Neuron (in vitro differentiated cells): ENCODE results near the gene PCNT.
A peak's percentile ranks its signal among the peaks of the same experiment; 100 is the strongest.
"Not testable (repeated sequence)": the region's sequence is repeated elsewhere in the genome, so short reads cannot be mapped to it uniquely, and the experiment has no call there.

Experiments
- H2AFZ ChIP-seq: one replicate; pipeline ENCODE4 v1.6.1; 2013; ENCODE audit warnings: low read depth, mild to moderate bottlenecking, inconsistent platforms, low read length, moderate library complexity
- H3K27me3 ChIP-seq: one replicate; pipeline ENCODE4 v1.6.1; 2013; ENCODE audit warnings: low read length; ENCODE audit not compliant: insufficient read depth
- H3K36me3 ChIP-seq: one replicate; pipeline ENCODE4 v1.6.1; 2013; ENCODE audit warnings: low read length; ENCODE audit not compliant: insufficient read depth
- H3K4me1 ChIP-seq: one replicate; pipeline ENCODE4 v1.6.1; 2013; ENCODE audit warnings: low read length; ENCODE audit not compliant: insufficient read depth
- H3K4me3 ChIP-seq: 2 replicates; pipeline ENCODE4 v1.5.1; 2013; ENCODE audit warnings: mild to moderate bottlenecking, low read length, moderate library complexity
- H3K9me3 ChIP-seq: one replicate; pipeline ENCODE4 v1.6.1; 2013; ENCODE audit warnings: low read length

PCNT gene

DNA sequence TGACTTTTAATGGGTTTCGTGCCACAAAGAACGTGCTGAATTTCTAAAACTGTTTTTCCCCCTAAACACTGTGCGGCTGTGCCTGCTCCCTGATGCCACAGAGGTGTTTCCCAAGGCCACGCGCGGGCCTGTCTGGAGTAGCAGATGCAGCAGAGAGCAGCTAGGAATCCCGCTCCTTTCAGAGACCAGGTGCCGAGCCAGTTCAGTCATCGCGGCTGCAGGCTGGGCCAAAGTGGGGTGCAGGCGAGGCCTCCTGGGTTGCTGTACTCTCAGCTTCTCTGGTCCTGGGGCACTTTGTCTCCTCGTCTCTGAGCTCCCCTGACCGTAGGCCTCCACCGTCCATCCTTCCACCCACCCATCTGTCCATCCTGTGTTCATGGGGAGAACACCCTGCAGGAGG is 117.4 kb downstream of the PCNT start:
- Histone ChIP-seq H3K4me3 (no peak overlapping the region), H3K36me3 (peaks cover 79% of the 10 kb centered on the region), H3K4me1 (peaks cover 6% of the 10 kb centered on the region), H2AFZ (no peak overlapping the region), H3K9me3 (no peaks in the 10 kb centered on the region), H3K27me3 (no peaks in the 10 kb centered on the region)

DNA sequence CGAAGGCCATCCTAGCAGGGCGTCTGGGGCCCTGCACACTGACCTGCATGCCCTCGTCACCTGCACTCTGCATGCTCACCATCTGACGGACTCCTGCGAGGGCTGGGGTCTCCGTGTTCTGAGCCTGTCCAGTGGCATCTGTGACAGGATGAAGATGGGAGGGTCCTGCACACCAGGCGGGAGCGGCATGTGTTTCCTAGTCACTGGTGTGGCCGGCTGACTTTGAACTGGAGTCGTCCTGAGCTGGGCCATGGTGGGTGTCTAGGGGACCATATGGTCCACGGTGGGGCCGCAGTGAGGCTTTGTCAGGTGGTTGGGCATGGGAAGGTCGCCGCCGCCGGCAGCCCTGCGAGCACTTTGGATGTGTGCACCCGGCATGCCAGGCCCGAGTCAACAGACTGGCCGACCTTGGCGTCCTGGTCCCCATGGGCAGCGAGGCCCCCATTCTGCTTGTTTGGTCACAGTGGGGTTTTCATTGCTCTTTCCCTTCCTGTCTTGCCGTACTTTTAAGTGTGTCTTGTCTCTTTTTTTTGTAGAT is 118.1 kb downstream of the PCNT start:
- Histone ChIP-seq H3K4me1 (peaks cover 3% of the 10 kb centered on the region), H2AFZ (no peak overlapping the region), H3K36me3 (peaks cover 85% of the 10 kb centered on the region), H3K4me3 (no peak overlapping the region), H3K27me3 (no peaks in the 10 kb centered on the region), H3K9me3 (peaks cover under 1% of the 10 kb centered on the region)

DNA sequence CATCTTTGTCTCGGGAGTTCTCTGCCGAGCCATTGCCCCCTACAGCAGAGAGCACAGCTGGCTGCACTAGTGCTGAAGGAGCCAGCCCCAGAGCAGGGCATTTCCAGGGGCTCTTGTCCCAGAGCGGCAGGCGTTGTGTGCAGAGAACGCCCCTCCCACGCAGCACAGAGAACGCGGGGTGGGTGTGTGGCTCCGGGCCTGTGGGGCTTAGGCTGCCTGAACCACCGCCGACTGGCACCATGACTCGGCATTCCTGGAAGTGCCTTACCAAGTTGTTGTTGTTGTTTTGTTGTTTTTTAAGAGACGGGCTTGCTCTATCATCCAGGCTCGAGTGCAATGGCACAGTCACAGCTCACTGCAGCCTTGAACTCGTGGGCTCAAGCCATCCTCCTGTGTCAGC is 119.0 kb downstream of the PCNT start:
- H2AFZ ChIP-seq = no peak overlapping the region
- no peak overlapping the region for H3K4me3 ChIP-seq
- no peaks in the 10 kb centered on the region for H3K27me3 ChIP-seq
- no peaks in the 10 kb centered on the region for H3K4me1 ChIP-seq
- H3K9me3 ChIP-seq = peaks cover 3% of the 10 kb centered on the region
- peaks cover 77% of the 10 kb centered on the region for H3K36me3 ChIP-seq

DNA sequence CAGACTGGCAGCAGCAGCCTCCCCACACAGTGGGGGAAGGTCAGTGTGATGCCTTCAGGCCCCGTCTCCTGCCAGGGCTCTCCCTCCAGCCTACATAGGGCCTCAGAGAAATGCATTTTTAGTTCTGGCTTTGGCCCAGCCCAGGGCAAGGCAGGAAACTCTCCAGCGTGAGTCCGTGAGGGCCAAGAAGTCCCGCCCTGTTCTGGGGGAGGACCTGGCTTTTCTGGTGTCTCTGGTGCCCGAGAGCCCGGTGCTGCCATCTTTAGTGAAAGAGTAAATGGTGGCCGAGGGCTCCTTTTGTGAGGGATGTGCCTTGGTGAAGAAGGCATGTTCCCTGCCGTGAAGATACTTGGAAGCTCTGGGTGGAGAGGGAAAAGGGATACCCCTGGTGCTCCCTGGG is 120.0 kb downstream of the PCNT start:
- H3K36me3 ChIP-seq = peaks cover 72% of the 10 kb centered on the region
- H3K4me1 ChIP-seq = no peaks in the 10 kb centered on the region
- H2AFZ ChIP-seq = no peak overlapping the region
- no peak overlapping the region for H3K4me3 ChIP-seq
- H3K27me3 ChIP-seq = no peaks in the 10 kb centered on the region
- peaks cover 5% of the 10 kb centered on the region for H3K9me3 ChIP-seq

DNA sequence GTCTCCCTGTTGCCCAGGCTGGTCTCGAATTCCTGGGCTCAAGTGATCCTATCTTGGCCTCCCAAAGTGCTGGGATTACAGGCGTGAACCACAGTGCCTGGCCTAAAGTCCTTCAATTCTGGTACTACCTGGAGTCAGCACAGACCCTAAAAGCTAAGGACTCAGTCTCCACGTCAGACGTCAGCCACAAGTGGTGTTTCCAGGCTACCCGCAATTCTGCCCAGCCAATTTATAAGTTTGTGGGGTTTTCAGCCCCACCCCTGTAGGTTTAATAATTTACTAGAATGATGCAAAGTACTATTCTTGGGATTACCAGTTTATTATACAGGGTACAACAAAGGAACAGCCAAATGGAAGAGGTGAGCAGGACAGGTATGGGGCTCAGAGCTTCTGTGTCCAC is 124.2 kb downstream of the PCNT start:
- H3K27me3 ChIP-seq = no peaks in the 10 kb centered on the region
- H2AFZ ChIP-seq = no peak overlapping the region
- H3K4me1 ChIP-seq = no peaks in the 10 kb centered on the region
- H3K36me3 ChIP-seq = peaks cover 32% of the 10 kb centered on the region
- H3K9me3 ChIP-seq = peaks cover 9% of the 10 kb centered on the region
- H3K4me3 ChIP-seq = no peak overlapping the region

DNA sequence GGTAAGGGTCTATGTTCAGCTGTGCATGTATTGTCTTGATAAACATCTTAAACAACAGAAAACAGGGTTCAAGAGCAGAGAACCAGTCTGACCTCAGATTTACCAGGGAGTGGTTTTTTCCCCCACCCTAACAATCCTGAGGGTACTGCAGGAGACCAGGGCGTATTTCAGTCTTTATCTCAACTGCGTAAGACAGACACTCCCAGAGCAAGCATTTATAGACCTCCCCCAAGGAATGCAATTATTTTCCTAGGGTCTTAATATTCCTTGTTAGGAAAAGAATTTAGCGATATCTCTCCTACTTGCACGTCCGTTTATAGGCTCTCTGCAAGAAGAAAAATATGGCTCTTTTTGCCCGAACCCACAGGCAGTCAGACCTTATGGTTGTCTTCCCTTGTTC is 124.9 kb downstream of the PCNT start:
- not testable (repeated sequence) for H3K27me3 ChIP-seq, H2AFZ ChIP-seq, H3K4me1 ChIP-seq, H3K4me3 ChIP-seq, H3K9me3 ChIP-seq
- H3K36me3 ChIP-seq = peaks cover 25% of the 10 kb centered on the region

DNA sequence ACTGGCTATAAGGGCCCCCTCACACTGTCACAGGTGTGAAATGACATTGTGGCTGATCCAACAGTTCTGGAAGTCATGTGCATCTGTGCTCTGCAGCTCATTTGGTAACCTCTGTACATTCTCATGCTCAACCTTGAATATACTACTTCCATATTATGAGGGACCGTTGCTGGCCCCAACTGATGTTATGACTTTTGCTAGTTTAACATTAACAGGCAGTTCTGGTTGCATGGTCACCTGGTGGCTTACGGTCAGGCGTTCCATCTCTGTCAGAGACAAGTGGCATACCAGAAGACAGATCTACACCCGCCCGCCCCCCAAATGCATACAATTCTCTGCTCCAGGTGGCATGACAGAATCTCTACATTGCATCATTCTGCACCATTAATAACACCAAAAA is 128.8 kb downstream of the PCNT start:
- Histone ChIP-seq H3K4me1 (peaks cover 19% of the 10 kb centered on the region), H3K4me3 (no peak overlapping the region), H3K36me3 (peaks cover 6% of the 10 kb centered on the region), H3K27me3 (no peaks in the 10 kb centered on the region), H2AFZ (no peak overlapping the region), H3K9me3 (peaks cover 7% of the 10 kb centered on the region)

DNA sequence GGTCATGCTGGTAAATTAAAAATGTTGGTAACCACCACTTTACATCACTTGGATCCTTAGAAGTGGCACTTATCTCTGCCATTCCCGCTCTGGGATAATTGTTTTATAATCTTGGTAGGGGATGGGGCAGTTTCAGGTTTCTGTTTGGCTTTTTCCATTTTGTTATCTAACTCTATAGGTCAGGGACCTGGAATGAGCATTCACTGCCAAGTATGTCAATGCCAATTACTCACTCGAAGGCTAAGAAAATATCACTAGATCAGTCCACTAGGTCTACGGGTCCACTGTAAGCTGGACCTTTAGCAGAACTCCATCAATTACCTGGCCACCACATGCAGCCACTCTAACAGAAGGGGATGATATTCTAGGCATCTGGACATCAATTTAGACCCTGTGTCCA is 130.2 kb downstream of the PCNT start:
- H3K9me3 ChIP-seq = peaks cover 4% of the 10 kb centered on the region
- no peak overlapping the region for H3K4me3 ChIP-seq

DNA sequence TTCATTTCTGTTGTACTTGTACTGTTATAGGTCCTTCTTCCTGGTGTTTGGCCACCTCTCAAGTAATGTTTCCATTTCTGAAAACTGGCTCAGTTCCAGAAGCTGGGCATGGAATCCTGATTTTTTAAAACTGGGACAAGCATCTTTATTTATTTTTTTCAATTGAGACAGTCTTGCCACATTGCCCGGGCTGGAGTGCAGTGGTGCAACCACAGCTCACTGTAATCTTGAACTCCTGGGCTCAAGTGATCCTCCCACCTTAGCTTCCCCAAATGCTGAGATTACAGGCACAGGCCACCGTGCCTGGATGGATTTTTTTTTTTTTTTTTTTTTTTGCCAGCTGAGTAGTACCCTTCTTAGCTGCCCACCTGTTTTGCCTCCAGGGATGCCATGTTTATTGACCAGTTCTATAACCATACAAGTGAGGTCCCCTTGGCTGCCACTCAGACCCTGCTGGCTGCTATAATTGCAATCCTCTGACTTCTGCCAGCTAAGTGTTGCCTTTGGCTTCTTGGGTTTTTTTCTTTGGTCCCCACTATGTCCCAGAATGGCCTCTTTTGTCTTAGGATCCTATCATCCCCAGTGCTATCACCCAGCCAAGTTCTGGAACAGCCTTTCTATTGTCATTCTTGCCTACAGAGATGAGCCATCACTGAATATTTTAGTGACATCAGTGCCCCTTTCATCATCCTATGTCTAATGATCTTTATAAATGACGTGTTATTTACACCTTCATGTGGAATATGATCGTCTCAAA is 130.9 kb downstream of the PCNT start:
- Histone ChIP-seq H3K36me3 (peaks cover 6% of the 10 kb centered on the region), H3K4me1 (peaks cover 25% of the 10 kb centered on the region), H3K9me3 (peaks cover 4% of the 10 kb centered on the region), H3K4me3 (no peak overlapping the region), H2AFZ (no peak overlapping the region), H3K27me3 (no peaks in the 10 kb centered on the region)

More for the DNA sequence above, 130.2 kb downstream of the PCNT start:
- peaks cover 6% of the 10 kb centered on the region for H3K36me3 ChIP-seq
- H3K4me1 ChIP-seq = peaks cover 21% of the 10 kb centered on the region
- no peak overlapping the region for H2AFZ ChIP-seq
- H3K27me3 ChIP-seq = no peaks in the 10 kb centered on the region

DNA sequence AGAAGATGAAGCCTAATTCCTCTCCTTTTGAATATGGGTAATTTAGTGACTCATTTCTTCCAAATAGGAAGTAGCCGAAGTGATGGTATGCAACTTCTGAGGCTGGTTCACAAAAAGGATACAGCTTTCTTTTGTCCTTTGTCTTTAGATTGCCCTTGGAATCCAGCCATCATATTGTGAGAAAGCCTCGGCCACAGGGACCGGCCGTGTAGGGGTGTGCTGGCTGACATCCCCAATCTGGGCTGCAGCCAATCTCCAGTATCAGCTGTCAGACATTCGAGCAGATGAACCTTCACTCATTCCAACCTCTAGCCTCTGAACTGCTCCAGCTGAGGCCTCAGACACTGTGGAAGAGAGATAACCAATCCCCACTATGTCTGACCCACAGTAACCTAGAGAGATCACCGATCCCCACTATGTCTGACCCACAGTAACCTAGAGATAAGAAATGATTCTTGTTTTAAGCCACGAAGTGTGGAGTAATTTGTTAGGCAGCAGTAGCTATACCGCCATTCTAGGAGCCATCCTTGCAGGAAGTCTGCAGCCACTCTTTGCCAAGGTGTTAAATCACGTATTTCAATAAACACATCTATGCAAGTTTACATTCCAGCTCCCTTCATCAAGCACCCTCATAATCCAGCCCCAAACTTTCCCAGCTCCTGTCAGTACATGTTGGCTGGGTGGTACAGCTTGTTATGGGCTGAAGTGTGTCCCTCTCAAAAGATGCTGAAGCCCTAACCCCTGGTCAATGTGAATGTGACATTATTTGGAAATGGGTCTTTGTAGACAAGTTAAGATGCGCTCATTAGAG is 131.8 kb downstream of the PCNT start:
- Histone ChIP-seq H3K4me3 (no peak overlapping the region), H3K4me1 (peaks cover 29% of the 10 kb centered on the region), H3K9me3 (peaks cover 2% of the 10 kb centered on the region), H3K36me3 (peaks cover 6% of the 10 kb centered on the region), H3K27me3 (no peaks in the 10 kb centered on the region), H2AFZ (no peak overlapping the region)

DNA sequence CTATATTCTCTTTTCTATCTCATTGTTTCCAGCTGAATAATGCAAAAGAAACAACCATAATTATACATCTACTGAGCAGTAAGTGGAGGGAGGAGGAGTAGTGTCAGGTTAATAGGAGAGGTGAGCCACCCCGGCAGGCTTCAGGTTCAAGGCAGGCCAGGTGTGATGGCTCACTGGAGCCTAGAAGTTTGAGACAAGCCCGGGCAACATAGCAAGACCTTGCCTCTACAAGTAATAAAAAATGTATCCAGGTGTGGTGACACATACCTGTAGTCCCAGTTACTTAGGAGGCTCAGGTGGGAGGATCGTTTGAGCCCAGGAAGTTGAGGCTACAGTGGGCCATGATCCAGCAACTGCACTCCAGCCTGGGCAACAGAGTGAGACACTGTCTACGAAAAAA is 132.8 kb downstream of the PCNT start:
- no peak overlapping the region for H3K4me3 ChIP-seq
- no peaks in the 10 kb centered on the region for H3K9me3 ChIP-seq
- H3K27me3 ChIP-seq = no peaks in the 10 kb centered on the region
- H3K36me3 ChIP-seq = peaks cover 6% of the 10 kb centered on the region
- H3K4me1 ChIP-seq = peaks cover 29% of the 10 kb centered on the region
- H2AFZ ChIP-seq = no peak overlapping the region

DNA sequence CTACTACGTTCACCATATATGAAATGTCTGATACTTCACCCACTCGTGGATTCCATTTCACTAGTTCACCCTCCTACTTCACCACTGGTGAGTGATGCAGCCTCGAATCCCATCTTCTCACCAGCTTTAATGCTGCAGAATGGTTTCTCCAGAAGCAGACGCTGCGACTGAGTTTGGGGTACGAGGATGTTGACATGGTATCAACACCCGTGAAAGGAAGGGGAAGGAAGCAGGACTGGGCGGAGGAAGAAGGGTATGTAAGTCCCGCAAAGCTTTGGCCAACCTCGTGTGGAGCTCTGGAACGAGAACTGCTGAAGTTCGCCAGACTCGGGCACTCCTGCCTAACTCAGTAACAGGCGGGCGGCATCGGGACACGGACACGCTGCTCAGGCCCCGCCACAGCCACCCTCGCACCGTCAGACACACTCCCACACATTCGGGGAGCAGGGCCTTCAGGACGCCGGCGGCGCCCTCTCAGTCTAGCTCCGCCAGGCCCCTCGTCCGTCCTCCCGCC is 133.9 kb downstream of the PCNT start:
- peak overlapping the region; percentile 94 for H3K4me3 ChIP-seq

DNA sequence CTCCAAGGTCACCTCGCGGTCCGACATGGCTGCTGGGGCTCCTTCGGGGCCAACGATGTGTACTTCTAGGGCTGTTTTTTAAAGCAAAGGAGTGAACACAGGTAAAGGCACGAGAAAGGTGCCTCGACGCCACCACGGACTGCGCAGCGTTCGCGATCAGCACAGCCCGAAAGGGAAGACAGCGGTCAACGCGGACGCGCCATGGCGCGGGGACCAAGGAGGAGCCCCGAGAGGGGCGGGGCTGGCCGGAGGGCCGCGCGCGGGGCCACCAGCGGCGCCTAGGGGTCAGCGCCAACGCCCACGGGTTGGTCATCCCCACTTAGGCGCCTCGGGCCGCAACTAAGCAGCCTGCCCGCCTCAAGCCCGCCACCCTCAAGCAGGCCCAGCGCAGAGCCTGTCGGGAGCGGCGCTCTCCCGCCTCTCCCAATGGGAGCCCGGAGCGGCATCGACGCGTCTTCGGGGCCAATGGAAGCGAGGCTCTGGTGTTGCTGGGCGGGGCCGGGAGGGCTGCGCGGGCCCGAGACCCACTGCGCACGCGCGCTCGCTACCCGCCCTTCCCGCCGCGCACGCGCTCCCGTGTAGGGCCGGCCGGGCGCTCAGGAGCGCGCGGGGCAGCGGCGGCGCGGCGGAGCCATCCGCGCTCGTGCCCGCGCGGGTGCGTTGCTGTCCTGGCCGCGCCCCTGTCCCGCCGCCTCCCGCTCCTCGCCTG is 134.5 kb downstream of the PCNT start, which contains the start of gene DIP2A:
DIP2A (plus strand) TSS at position 577 of the 709 bp plus-strand sequence. CDS start 241 bp downstream, outside the sequence.
- peaks cover 29% of the 10 kb centered on the region for H3K4me1 ChIP-seq
- H3K9me3 ChIP-seq = no peaks in the 10 kb centered on the region
- H3K4me3 ChIP-seq = peak within 1 kb of the TSS; percentile 94
- H3K36me3 ChIP-seq = peaks cover 12% of the 10 kb centered on the region
- H3K27me3 ChIP-seq = no peaks in the 10 kb centered on the region
- H2AFZ ChIP-seq = peak within 1 kb of the TSS; percentile 89

More for the DNA sequence above, 133.9 kb downstream of the PCNT start:
- peaks cover 29% of the 10 kb centered on the region for H3K4me1 ChIP-seq
- H3K36me3 ChIP-seq = peaks cover 8% of the 10 kb centered on the region
- no peaks in the 10 kb centered on the region for H3K27me3 ChIP-seq
- H2AFZ ChIP-seq = peak overlapping the region; percentile 89
- H3K9me3 ChIP-seq = no peaks in the 10 kb centered on the region
